ENCODE measurements around the gene YIPF5. TPM values are rescaled to one million over a fixed set of nuclear protein-coding genes. Genes with fewer than 3 reads are reported as not detected.

The YIPF5 gene
- total RNA-seq, 1 donor from 2014 or later, result 19.7 TPM

DNA sequence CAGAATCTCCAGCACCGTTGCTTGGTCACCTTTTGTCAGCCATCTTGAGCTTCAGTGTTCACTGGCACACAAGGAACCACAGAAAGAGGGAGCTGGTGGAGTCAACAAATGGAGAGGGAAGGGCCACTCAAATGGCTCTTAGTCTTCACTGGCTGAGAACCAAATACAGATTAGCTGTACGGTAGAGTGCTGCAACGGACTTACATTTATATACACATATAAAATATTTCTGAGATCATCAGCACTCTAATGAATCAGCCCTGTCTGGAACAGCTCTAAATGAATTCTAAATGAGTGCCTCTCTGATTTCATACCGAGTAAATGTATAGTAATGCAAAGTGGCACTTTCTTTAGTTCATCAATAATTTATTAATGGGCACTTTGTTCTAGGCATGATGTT lies 25.0 kb upstream of the YIPF5 start:
- no peak overlapping the region for H3K4me3 ChIP-seq (ENCODE audit: low read depth, low read length)
- no peak for DNase-seq (ENCODE audit: low read depth)
- TF ChIP-seq, protein P1, sequence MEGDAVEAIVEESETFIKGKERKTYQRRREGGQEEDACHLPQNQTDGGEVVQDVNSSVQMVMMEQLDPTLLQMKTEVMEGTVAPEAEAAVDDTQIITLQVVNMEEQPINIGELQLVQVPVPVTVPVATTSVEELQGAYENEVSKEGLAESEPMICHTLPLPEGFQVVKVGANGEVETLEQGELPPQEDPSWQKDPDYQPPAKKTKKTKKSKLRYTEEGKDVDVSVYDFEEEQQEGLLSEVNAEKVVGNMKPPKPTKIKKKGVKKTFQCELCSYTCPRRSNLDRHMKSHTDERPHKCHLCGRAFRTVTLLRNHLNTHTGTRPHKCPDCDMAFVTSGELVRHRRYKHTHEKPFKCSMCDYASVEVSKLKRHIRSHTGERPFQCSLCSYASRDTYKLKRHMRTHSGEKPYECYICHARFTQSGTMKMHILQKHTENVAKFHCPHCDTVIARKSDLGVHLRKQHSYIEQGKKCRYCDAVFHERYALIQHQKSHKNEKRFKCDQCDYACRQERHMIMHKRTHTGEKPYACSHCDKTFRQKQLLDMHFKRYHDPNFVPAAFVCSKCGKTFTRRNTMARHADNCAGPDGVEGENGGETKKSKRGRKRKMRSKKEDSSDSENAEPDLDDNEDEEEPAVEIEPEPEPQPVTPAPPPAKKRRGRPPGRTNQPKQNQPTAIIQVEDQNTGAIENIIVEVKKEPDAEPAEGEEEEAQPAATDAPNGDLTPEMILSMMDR (conservative IDR thresholded peaks at IDR 0.05; ENCODE audit: low read depth, low read length), result no peak

DNA sequence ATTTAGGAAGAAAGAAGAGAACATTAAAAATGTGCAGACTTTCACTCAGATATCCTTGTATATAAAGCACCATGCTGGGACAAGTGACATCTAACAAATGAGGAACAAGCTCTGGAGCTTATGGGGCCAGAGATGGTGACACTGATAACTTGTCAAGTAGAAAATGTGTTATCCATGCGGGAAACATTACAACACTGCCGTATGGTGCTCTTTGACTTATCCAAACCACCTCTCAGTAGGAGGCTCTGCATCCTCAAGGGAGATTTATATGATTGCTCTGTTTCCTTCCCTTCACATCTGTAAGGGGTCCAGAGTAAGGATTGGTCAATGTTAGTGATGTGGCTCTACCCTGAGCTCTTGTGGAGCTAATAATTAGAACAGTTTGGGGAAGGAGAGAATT lies 23.7 kb upstream of the YIPF5 start:
- TF ChIP-seq, protein P1 (conservative IDR thresholded peaks at IDR 0.05; ENCODE audit: low read depth, low read length), result no peak
- H3K4me3 ChIP-seq (ENCODE audit: low read depth, low read length), result no peak overlapping the region
- DNase-seq (ENCODE audit: low read depth), result no peak

DNA sequence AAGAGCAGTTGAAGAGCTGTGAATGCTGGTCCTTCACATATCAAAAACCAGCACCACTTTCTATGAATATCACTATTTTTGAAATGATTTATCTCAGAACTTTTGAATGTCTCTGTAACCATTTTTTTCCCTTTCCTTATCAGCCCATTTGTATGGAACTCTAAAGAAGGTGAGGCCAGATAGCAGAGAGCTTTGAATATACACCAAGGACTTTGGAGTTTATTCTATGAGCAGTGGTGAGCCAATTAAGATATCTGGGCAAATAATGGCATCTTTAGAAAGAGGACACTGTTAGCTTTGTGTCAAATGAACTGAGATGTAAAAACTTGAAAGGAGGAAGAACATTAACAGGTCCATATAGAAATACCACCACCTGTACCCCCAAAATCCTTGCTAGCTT lies 22.2 kb upstream of the YIPF5 start:
- no peak for DNase-seq (ENCODE audit: low read depth)
- no peak overlapping the region for H3K4me3 ChIP-seq (ENCODE audit: low read depth, low read length)
- TF ChIP-seq, protein P1 (conservative IDR thresholded peaks at IDR 0.05; ENCODE audit: low read depth, low read length), result no peak

DNA sequence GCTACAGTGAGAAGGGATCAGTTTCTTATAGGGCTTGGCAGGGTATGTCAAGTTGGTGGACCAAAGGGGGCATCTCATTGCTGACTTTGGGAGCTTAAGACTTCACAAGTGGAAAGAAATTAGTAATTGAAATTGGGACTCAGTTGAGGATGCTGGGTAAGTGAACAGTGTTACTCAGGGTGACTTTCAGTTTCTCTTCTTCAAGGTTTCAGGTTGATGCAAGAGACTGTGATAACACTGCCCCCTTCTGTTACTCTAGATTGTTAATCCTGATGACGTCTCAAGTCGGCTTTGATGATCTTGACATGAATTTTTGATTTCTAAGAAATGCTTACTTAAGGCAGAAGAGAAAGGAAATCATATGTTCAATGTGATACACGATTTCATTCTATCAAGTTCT lies 21.5 kb upstream of the YIPF5 start:
- no peak overlapping the region for H3K4me3 ChIP-seq (ENCODE audit: low read depth, low read length)
- DNase-seq (ENCODE audit: low read depth), result peak; percentile 42
- TF ChIP-seq, protein P1 (conservative IDR thresholded peaks at IDR 0.05; ENCODE audit: low read depth, low read length), result peak; percentile 62

DNA sequence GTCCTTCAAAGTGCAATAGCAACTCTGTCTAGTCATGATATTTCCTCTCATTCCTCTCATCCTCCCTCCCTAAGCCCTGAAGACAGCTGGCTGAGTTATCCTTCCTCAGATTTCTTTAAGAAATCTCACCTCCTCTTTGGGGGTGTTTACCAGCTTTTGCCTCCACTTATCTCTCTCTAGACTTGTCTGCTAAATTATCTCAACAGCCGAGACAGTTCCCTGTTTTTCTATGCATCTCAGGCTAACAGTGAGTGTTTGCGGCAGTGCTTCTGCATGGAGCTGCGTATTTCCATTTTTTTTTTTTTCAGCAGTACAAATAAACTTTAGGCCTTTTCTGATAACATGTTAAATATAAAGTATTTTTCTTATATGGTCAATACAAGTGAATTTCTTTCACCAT lies 21.1 kb upstream of the YIPF5 start:
- no peak for DNase-seq (ENCODE audit: low read depth)
- TF ChIP-seq, protein P1 (conservative IDR thresholded peaks at IDR 0.05; ENCODE audit: low read depth, low read length), result no peak
- no peak overlapping the region for H3K4me3 ChIP-seq (ENCODE audit: low read depth, low read length)

DNA sequence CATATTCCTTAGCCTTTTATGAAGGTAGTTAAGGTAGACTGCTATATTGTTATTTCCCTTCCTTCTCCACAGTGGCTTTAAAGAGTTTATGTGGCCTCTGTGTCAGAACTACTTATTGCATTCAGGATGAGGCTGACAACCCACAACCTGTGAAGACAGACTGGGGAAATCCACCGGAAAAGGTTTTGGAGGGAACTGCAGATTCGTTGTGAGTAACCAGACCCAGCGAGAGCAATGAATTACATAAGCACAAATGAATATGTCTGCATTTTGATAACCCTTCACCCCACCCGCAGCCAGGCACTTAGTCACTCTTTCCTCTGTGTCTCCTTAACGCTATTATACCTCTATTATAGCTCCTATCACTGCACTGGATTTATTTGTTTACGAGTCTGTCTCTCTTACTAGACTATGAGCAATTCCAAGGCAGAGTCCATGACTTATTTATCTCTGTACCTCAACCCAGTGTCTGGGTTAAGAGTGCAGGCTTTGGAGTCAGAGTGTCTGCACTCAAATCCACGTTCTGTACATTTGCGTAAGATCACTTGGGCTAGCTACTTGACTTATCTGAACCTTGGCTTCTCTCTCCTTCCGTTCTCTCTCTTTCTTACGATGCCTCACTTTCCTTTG lies 19.5 kb upstream of the YIPF5 start:
- no peak for DNase-seq (ENCODE audit: low read depth)
- H3K4me3 ChIP-seq (ENCODE audit: low read depth, low read length), result no peak overlapping the region
- TF ChIP-seq, protein P1 (conservative IDR thresholded peaks at IDR 0.05; ENCODE audit: low read depth, low read length), result no peak

DNA sequence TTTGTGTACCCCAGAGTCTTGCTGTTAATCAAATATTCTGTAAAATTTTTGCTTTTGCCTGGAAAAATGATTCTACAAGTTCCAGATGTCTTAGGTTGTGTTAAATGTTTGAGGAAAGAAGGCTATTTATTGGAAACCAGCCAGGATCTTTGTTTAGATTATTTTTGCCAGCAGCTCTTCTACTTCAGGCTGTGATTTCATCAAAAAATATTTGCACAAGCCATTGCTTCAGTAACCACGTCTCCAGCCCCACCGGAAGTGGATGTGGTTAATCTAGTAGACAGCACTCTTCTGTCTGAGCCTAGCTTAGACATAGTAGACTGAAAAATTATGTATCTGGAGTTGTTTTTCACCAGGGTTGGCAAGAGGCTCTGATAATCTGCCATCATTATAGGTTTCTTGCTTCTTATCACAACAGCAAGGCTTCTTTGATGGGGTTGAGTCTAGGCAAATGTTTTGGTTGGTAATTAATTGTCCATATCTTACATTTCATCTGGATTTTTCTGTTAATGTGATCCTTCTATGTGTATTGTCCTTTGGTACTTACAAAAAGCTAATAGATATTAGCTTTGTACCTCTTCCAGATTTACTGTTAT lies 17.3 kb upstream of the YIPF5 start:
- no peak overlapping the region for H3K4me3 ChIP-seq (ENCODE audit: low read depth, low read length)
- DNase-seq (ENCODE audit: low read depth), result peak; percentile 48
- TF ChIP-seq, protein P1 (conservative IDR thresholded peaks at IDR 0.05; ENCODE audit: low read depth, low read length), result no peak

All from epithelial cell of proximal tubule (primary cell).